ENCODE data around the gene ADGRG6. TPM values are rescaled to one million over a fixed set of nuclear protein-coding genes. Genes with fewer than 3 reads are reported as not detected.

The ADGRG6 gene
- total RNA-seq, 6 donors from 2014 or later: 19.9 to 44.1 (median 29.8) TPM

- no peak overlapping the region for H3K27ac ChIP-seq
- no peaks in the 10 kb centered on the region for H3K4me1 ChIP-seq
- DNase-seq (no peak), ATAC-seq (ENCODE audit: low FRiP score in 2 of 2) (no peak)
- 100% methylated on average over 1 of the region's 1 CpG for WGBS, 2 donors
- no peaks in the 10 kb centered on the region for H3K27me3 ChIP-seq
- peaks cover 0 to 11% (median 1%) of the 10 kb centered on the region in 4 donors for H3K9me3 ChIP-seq
- no peak overlapping the region for H3K4me3 ChIP-seq
- TF ChIP-seq POLR2A (IDR thresholded peaks at IDR 0.05) (no peak), POLR2AphosphoS5 (IDR thresholded peaks at IDR 0.05) (no peak)
- H3K36me3 ChIP-seq: no peaks in the 10 kb centered on the region
These were observed 156.0 kb downstream of the ADGRG6 start for GRCh38 chr6:142457638-142458406.

GRCh38 chr6:142458836-142459235 lies 157.0 kb downstream of the ADGRG6 start:
- peaks cover 0 to 11% (median 1%) of the 10 kb centered on the region in 4 donors for H3K9me3 ChIP-seq
- no peak overlapping the region for H3K4me3 ChIP-seq
- ATAC-seq (ENCODE audit: low FRiP score in 2 of 2) (no peak), DNase-seq (no peak)
- no peaks in the 10 kb centered on the region for H3K27me3 ChIP-seq
- no peaks in the 10 kb centered on the region for H3K36me3 ChIP-seq
- no peak overlapping the region for H3K27ac ChIP-seq
- no peaks in the 10 kb centered on the region for H3K4me1 ChIP-seq
- WGBS, 2 donors: 56 to 77% methylated on average over 2 of the region's 2 CpGs
- no peak for TF ChIP-seq POLR2A (IDR thresholded peaks at IDR 0.05)
- no peak for TF ChIP-seq CTCF (IDR thresholded peaks at IDR 0.05)
- no peak for TF ChIP-seq POLR2AphosphoS5 (IDR thresholded peaks at IDR 0.05)
- no peak for TF ChIP-seq EP300 (IDR thresholded peaks at IDR 0.05)

GRCh38 chr6:142459271-142459670 lies 157.5 kb downstream of the ADGRG6 start:
- TF ChIP-seq POLR2AphosphoS5 (IDR thresholded peaks at IDR 0.05): no peak
- no peak for TF ChIP-seq EP300 (IDR thresholded peaks at IDR 0.05)
- TF ChIP-seq POLR2A (IDR thresholded peaks at IDR 0.05): no peak
- no peak for TF ChIP-seq CTCF (IDR thresholded peaks at IDR 0.05)
- no peaks in the 10 kb centered on the region for H3K36me3 ChIP-seq
- H3K9me3 ChIP-seq: peaks cover 0 to 11% (median 1%) of the 10 kb centered on the region in 4 donors
- DNase-seq (no peak), ATAC-seq (ENCODE audit: low FRiP score in 2 of 2) (no peak)
- WGBS, 2 donors: 82 to 86% methylated on average over 1 of the region's 1 CpG
- H3K4me3 ChIP-seq: no peak overlapping the region
- H3K27ac ChIP-seq: no peak overlapping the region
- H3K27me3 ChIP-seq: no peaks in the 10 kb centered on the region
- no peaks in the 10 kb centered on the region for H3K4me1 ChIP-seq

- H3K4me1 ChIP-seq: no peaks in the 10 kb centered on the region
- DNase-seq (no peak), ATAC-seq (ENCODE audit: low FRiP score in 2 of 2) (no peak)
- no peaks in the 10 kb centered on the region for H3K36me3 ChIP-seq
- 88 to 95% methylated on average over 1 to 2 of the region's 2 CpGs for WGBS, 2 donors
- no peak overlapping the region for H3K4me3 ChIP-seq
- H3K27ac ChIP-seq: no peak overlapping the region
- peaks cover 0 to 11% (median 1%) of the 10 kb centered on the region in 4 donors for H3K9me3 ChIP-seq
- no peaks in the 10 kb centered on the region for H3K27me3 ChIP-seq
- TF ChIP-seq POLR2A (IDR thresholded peaks at IDR 0.05) (no peak), EP300 (IDR thresholded peaks at IDR 0.05) (no peak), POLR2AphosphoS5 (IDR thresholded peaks at IDR 0.05) (no peak), CTCF (IDR thresholded peaks at IDR 0.05) (no peak)
These were observed 160.5 kb downstream of the ADGRG6 start for GRCh38 chr6:142462260-142462659.

- WGBS, 2 donors: 89 to 90% methylated on average over 6 of the region's 6 CpGs
- H3K27me3 ChIP-seq: no peaks in the 10 kb centered on the region
- H3K9me3 ChIP-seq: peaks cover 0 to 11% (median 1%) of the 10 kb centered on the region in 4 donors
- no peak for TF ChIP-seq CTCF (IDR thresholded peaks at IDR 0.05)
- H3K4me3 ChIP-seq: no peak overlapping the region
- no peaks in the 10 kb centered on the region for H3K36me3 ChIP-seq
- DNase-seq: no peak
- no peak overlapping the region for H3K27ac ChIP-seq
- ATAC-seq (ENCODE audit: low FRiP score in 2 of 2): no peak
- no peaks in the 10 kb centered on the region for H3K4me1 ChIP-seq
These were observed 162.2 kb downstream of the ADGRG6 start for GRCh38 chr6:142463988-142464387.

All from upper lobe of left lung (tissue), 6 donors.